Caco-2 (cell line): ENCODE data around the gene THBD. TPM values are rescaled to one million over a fixed set of nuclear protein-coding genes. Genes with fewer than 3 reads are reported as not detected.

Experiments
- BruUV-seq: library from RNA; stranded (reverse); fragments of 400-500 nt; replicated peaks from 2 replicates; lab custom pipeline; 2021; lab: Mats Ljungman, UMichigan
- CTCF ChIA-PET: fragments of 300-600 bp; sonication (Branson Sonifier 250); formaldehyde crosslinking; loops from one replicate; lab custom pipeline; 2022; ENCODE audit warnings: antibody characterized with exemption; lab: Charles Lee
- POLR2A ChIA-PET: fragments of 300-600 bp; sonication (Branson Sonifier 250); formaldehyde crosslinking; loops from one replicate; lab custom pipeline; 2022; ENCODE audit warnings: antibody characterized with exemption; lab: Charles Lee
- DNase-seq, 2 experiments: peaks; one replicate each; pipeline versions ENCODE4 v3.0.0 to v3.0.0-alpha.2; 2020 to 2022
- H3K27me3 ChIP-seq: replicated peaks from 2 replicates; pipeline ENCODE4 v1.6.0; 2011; ENCODE audit warnings: low read length; ENCODE audit not compliant: control insufficient read depth, insufficient read depth
- H3K36me3 ChIP-seq: 2 replicates; pipeline ENCODE4 v1.5.1; 2011; ENCODE audit warnings: low read length; ENCODE audit not compliant: control insufficient read depth, insufficient read depth
- H3K4me1 ChIP-seq: fragments of 250-450 bp; sonication (Bioruptor Pico); 2 replicates; pipeline ENCODE4 v1.5.1; 2020; ENCODE audit warnings: mild to moderate bottlenecking
- H3K4me3 ChIP-seq: 2 replicates; pipeline ENCODE4 v1.5.1; 2011; ENCODE audit warnings: low read depth, mild to moderate bottlenecking, control low read depth, low read length
- H3K9me3 ChIP-seq: fragments of 250-450 bp; sonication (Bioruptor Pico); 2 replicates; pipeline ENCODE4 v1.5.1; 2020; ENCODE audit warnings: mild to moderate bottlenecking, moderate library complexity
- H3K27ac Mint-ChIP-seq: one replicate; pipeline ENCODE4 v1.8.0; 2022; ENCODE audit warnings: mixed read lengths; ENCODE audit not compliant: unreplicated experiment
- H3K27me3 Mint-ChIP-seq: one replicate; pipeline ENCODE4 v1.8.0; 2022; ENCODE audit warnings: mixed read lengths; ENCODE audit not compliant: insufficient read depth, unreplicated experiment
- H3K36me3 Mint-ChIP-seq: one replicate; pipeline ENCODE4 v1.8.0; 2022; ENCODE audit warnings: mild to moderate bottlenecking, mixed read lengths; ENCODE audit not compliant: insufficient read depth, unreplicated experiment
- H3K4me1 Mint-ChIP-seq: one replicate; pipeline ENCODE4 v1.8.0; 2022; ENCODE audit warnings: low read depth, mixed read lengths; ENCODE audit not compliant: unreplicated experiment
- H3K4me3 Mint-ChIP-seq: one replicate; pipeline ENCODE4 v1.8.0; 2022; ENCODE audit warnings: mild to moderate bottlenecking, moderate library complexity, mixed read lengths; ENCODE audit not compliant: unreplicated experiment
- H3K9me3 Mint-ChIP-seq: one replicate; pipeline ENCODE4 v1.8.0; 2022; ENCODE audit warnings: mixed read lengths; ENCODE audit not compliant: unreplicated experiment
- CTCF ChIP-seq, 2 experiments: fragments of 200-600 bp in 1 of 2; IDR thresholded peaks; 1 replicate in 1 of 2; 2 replicates in 1 of 2; pipeline versions ENCODE4 v1.5.1 to v1.8.0; 2011 to 2022; ENCODE audit warnings: antibody characterized with exemption in 1 of 2, control low read depth in 1 of 2, inconsistent platforms in 1 of 2, low read depth in 1 of 2, low read length in 1 of 2, mild to moderate bottlenecking in 1 of 2, moderate library complexity in 1 of 2; ENCODE audit not compliant: insufficient read depth in 1 of 2, severe bottlenecking in 1 of 2, unreplicated experiment in 1 of 2
- intact Hi-C: fragments of 100-400 bp; cut with micrococcal nuclease; formaldehyde crosslinking; loops from one replicate; pipeline ENCODE4 v1.10.0; 2022; ENCODE audit not compliant: unreplicated experiment
- total RNA-seq: library from RNA; stranded (reverse); gene quantifications from 2 replicates; pipeline ENCODE4 v1.2.3, GENCODE V29; 2022

THBD gene
- total RNA-seq, 1 experiment from 2014 or later, result 0.77 TPM

- peaks cover 51% of the 10 kb centered on the region for H3K4me1 ChIP-seq
- intact Hi-C loops, result loop anchor here (5.0 to 10.0 kb wide), 2 partner anchors 246 to 369 kb away; no protein-coding TSS in a partner anchor
- no peak for TF ChIP-seq CTCF (IDR thresholded peaks at IDR 0.05; ENCODE audit: insufficient read depth in 1 of 2, low read depth in 1 of 2, low read length in 1 of 2, severe bottlenecking in 1 of 2, unreplicated experiment in 1 of 2)
- no peaks in the 10 kb centered on the region for H3K9me3 ChIP-seq
- no peaks in the 10 kb centered on the region for H3K27me3 ChIP-seq
- H3K4me3 ChIP-seq, result no peak overlapping the region
- H3K36me3 ChIP-seq, result no peaks in the 10 kb centered on the region
- ChIA-PET POLR2A (no interaction called here), CTCF (interaction anchor here (0.5 to 1.0 kb wide), 2 partner anchors 11 to 39 kb away, joined by 4 to 5 read pairs; no protein-coding TSS in a partner anchor)
- H3K27me3 Mint-ChIP-seq, result no peaks in the 10 kb centered on the region
- peak overlapping the region; percentile 18 for H3K27ac Mint-ChIP-seq
- no TSS peak for BruUV-seq
- DNase-seq, result no peak
- H3K4me1 Mint-ChIP-seq, result peaks cover 33% of the 10 kb centered on the region
- no peaks in the 10 kb centered on the region for H3K36me3 Mint-ChIP-seq
- no peaks in the 10 kb centered on the region for H3K9me3 Mint-ChIP-seq
- H3K4me3 Mint-ChIP-seq, result no peak overlapping the region
These were observed 11.8 kb upstream of the THBD start for GRCh38 chr20:23061262-23061661.

DNA sequence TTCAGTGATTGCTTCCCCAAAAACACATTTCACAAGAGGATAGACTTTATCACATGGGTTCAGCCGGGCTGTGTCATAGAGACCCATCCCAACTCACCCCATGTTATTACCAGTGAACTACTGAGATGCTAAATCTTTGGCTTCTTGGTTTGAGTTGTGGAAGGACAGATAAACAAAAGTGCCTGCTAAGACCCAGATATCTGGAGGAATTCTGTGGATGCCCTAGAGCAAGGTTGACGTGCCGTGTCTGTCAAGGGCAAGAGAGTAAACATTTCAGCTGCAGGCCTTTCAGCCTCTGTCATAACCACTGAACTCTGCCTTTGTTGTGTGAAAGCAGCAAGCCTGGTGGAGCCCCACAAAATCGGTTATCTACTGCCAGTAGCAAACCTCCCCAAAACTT, 11.2 kb upstream of the THBD start:
- Mint-ChIP-seq H3K4me3 (no peak overlapping the region), H3K4me1 (peaks cover 31% of the 10 kb centered on the region), H3K36me3 (no peaks in the 10 kb centered on the region), H3K9me3 (no peaks in the 10 kb centered on the region), H3K27me3 (no peaks in the 10 kb centered on the region), H3K27ac (peak overlapping the region; percentile 18)
- no peaks in the 10 kb centered on the region for H3K27me3 ChIP-seq
- peaks cover 45% of the 10 kb centered on the region for H3K4me1 ChIP-seq
- ChIA-PET POLR2A (no interaction called here), CTCF (interaction anchor here (0.7 to 1.0 kb wide), 2 partner anchors 10 to 105 kb away, joined by 3 to 4 read pairs; no protein-coding TSS in a partner anchor)
- H3K36me3 ChIP-seq, result no peaks in the 10 kb centered on the region
- intact Hi-C loops, result loop anchor here (5.0 to 10.0 kb wide), 2 partner anchors 246 to 368 kb away; no protein-coding TSS in a partner anchor
- BruUV-seq, result no TSS peak
- H3K4me3 ChIP-seq, result no peak overlapping the region
- no peak for DNase-seq
- no peaks in the 10 kb centered on the region for H3K9me3 ChIP-seq
- no peak for TF ChIP-seq CTCF (IDR thresholded peaks at IDR 0.05; ENCODE audit: insufficient read depth in 1 of 2, low read depth in 1 of 2, low read length in 1 of 2, severe bottlenecking in 1 of 2, unreplicated experiment in 1 of 2)

DNA sequence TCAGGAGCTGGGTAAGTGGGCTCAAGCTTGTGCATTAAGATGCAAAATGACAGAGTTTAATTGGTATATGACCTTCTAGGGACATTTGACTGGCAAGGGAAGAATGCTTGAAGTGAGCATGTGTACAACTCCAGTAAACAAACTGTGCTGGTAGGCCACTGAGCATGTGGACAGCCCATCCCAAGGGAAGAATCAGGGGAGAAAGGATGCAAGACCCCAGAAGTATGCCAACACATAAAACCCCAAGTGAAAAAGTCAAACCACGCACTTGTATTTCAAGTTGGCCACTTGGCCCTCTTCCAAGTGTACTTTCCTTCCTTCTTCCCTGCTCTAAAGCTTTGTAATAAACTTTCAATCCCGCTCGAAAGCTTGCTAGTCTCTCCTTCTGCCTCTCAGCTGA, 10.4 kb upstream of the THBD start:
- intact Hi-C loops, result loop anchor here (5.0 to 10.0 kb wide), 3 partner anchors 105 to 368 kb away; no protein-coding TSS in a partner anchor
- Histone ChIP-seq H3K36me3 (no peaks in the 10 kb centered on the region), H3K4me3 (no peak overlapping the region), H3K27me3 (no peaks in the 10 kb centered on the region), H3K9me3 (no peaks in the 10 kb centered on the region), H3K4me1 (peaks cover 37% of the 10 kb centered on the region)
- ChIA-PET CTCF (interaction anchor here (0.7 kb wide), 1 partner anchor 106 kb away, joined by 3 read pairs; no protein-coding TSS in a partner anchor), POLR2A (no interaction called here)
- Mint-ChIP-seq H3K4me1 (peaks cover 23% of the 10 kb centered on the region), H3K36me3 (no peaks in the 10 kb centered on the region), H3K27ac (no peak overlapping the region), H3K4me3 (no peak overlapping the region), H3K9me3 (no peaks in the 10 kb centered on the region), H3K27me3 (no peaks in the 10 kb centered on the region)
- BruUV-seq, result no TSS peak
- DNase-seq, result no peak
- no peak for TF ChIP-seq CTCF (IDR thresholded peaks at IDR 0.05; ENCODE audit: insufficient read depth in 1 of 2, low read depth in 1 of 2, low read length in 1 of 2, severe bottlenecking in 1 of 2, unreplicated experiment in 1 of 2)
